GM11168 (cell line): ENCODE results near the gene SYNPO.

Source experiments
- in situ Hi-C: fragments of 300-500 bp; cut with MboI; formaldehyde crosslinking; loops from one replicate; pipeline ENCODE4 v1.12.0; 2022; ENCODE audit warnings: low sequenced_read_pairs; ENCODE audit not compliant: unreplicated experiment

The SYNPO gene

DNA sequence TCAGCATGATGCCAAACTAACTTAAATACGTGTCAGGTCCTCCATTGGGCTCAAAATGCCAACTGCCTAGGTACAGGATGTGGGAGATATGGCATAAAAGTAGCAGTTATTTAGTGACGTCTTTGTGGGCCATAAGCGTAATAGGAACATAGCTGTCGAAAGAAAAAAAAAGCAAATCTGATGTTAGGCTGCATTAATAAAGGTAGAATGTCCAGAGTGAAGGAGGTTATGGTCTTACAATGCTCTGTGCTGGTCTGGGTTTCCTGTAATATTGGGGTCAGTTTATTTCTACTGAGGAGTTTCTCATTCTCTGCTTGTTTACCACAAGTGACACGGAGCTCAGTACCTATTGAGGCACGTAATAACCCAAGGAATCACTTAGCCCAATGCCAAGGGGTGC, 33.4 kb upstream of the SYNPO start:
- in situ Hi-C loops = no loop called here

DNA sequence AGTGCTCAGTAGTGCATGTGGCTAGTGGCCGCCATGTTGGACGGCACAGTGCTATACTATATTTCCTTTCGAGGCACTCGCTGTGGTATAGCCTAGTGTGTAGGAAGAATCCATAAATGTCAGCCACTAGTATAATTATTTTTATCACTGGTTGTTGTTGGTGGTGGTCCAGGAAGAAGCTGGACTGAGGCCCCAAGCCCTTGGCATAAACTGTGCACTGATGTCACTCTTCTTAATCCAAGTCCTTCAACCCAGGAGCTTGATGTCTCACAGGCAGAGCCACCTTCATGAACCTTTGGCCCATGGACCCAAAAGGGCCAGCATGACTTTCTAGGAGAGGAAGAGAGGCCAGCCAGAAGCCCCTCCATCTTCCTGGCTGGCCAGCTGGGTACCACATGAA, 32.5 kb upstream of the SYNPO start:
- in situ Hi-C loops = no loop called here

DNA sequence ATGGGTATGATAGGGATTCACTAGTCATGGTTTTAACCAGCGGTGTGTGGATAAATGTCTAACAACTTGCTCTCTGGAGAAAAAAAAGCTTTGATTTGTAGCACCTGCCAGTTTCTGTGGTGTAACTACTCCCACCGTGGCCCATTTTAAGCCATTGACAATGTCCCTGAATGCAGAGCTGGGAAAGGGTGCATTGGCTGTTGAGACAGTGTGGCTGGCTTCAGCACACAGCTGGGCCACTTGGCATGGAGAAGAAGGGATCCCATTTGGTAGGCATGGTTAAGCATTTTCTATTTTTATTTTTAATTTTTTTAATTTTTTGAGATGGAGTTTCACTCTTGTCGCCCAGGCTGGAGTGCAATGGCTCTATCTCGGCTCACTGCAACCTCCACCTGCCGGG, 31.5 kb upstream of the SYNPO start:
- in situ Hi-C loops = no loop called here

DNA sequence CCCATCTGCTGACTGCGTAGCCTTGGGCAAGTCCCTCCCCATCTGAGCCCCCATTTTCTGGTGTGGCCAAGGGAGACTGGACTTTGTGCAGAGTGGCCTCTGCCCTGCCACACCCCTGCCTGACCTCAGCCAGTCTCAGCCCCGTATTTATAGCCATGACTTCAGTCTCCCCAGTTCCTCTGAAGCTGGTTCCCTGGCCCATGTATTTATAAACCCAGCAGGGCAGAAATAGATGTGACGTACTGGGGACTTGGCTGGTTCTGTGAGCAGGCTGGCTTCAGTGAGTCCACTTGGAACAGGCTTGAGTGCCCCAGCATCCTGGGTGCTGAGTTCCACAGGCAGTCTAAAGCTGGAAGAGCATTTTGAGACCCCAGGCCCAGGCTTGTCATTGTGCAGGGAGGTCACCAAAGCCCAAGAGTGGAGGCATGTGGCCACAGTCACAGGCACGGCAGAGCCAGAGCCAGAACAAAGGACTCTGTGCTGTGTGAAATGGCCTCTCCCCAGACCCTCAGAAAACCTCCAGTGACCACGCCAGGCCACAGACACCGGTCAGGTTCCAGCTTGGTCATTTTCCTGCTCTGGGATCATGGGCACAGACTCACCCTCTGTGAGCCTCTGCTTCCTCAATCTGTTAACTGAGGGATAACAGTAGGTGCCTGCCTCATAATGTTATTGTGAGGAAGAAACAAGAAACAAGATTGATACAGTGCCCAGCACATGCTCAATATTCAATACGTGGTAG, 30.4 kb upstream of the SYNPO start:
- in situ Hi-C loops = no loop called here

DNA sequence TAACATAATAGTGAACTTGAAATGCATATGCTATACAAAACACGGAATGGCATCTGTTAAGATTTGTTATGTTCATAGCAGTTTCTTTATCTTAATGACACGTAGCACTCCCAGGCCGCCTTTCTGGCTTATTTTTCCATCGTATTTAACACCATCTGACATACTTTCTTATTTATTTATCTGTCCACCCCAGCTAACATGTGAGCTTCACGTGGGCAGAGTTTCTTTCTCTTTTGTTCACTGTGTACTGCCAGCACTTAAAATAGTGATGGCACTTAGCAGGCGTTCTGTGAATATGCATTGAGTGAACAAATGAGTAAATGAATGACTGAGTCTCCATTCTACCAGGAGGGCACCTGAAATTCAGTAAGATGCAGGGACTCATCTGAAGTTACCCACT, 29.4 kb upstream of the SYNPO start:
- in situ Hi-C loops = no loop called here

DNA sequence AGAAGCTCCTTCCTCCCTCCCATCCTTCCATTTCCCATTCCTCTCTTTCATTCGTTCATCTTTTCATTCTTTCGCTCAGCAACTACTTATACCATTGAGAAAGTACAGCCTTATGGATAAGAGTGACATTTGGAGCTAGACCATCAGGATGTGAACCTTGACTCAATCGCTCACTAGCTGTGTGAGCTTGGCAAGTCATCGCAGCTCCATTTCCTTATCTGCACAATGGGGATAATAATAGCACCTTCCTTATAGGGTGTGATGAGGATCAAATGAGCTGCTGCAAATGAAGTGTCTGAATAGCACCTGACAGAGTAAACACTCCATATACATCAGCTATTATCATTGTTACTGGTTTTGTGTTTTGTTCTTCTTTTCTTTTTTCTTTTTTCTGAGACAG, 28.1 kb upstream of the SYNPO start:
- in situ Hi-C loops = no loop called here

DNA sequence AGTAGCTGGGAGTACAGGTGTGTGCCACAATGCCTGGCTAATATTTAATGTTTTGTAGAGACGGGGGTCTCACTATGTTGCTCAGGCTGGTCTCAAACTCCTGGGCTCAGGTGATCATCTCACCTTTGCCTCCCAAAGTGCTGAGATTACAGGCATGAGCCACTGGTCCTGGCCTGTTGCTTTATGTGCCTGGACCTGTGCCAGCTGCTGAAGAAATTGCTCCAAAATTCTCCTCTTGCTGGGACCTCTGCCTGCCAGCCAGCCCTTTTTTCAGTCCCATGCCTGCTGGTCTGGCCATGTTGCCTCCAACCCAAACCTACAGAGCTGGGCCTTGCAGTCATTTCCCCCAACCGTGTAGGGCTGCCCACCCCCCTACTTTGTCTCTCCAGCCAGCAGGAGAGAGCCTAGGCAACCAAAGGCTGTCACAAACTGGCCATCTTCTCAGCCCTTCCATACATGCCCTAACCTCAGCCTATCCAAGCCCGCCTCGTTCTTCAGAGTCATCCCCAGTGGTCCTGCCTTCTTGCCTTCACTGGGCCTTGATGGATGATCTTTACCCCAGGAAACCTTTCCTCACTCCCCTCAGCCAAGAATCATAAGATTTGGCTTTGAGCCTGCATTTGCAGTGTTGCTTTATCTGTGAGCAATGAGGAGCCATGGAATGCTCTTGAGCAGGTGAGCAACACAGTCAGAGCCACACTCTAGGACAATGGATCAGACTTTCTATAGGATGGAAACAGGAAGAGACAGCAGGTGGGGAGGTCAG, 27.4 kb upstream of the SYNPO start:
- in situ Hi-C loops = no loop called here

DNA sequence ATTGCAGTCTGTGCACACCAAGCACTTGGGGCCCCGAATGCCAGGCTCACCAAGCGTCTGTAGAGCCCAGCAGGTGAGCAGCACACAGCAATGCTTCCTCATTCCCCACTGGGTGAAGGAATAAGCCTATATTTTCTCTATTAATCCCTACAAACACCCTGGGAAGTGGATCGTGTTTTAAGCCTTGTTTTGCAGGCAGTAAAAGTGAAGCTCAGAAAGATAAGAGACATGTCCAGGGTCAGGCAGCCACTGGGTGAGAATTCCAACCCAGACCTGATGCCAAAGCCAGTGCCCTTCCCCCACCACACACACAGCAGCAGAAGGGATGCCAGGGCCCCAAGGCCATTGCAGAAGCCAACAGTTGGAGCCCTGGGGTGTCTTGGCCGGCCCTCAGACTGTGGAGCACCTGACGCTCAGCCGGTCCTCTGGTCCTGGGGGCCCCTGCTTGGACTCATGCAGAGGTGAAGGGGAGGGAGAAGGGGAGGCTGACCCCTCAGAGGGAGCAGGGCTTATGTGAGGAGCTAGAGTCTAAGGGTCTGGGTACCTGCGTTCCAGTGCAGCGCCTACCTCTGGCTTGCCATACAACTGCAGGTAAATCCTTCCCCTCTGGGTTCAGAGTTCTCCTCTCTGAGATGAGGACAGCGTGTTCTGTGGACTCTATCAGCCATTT, 26.3 kb upstream of the SYNPO start:
- in situ Hi-C loops = no loop called here

DNA sequence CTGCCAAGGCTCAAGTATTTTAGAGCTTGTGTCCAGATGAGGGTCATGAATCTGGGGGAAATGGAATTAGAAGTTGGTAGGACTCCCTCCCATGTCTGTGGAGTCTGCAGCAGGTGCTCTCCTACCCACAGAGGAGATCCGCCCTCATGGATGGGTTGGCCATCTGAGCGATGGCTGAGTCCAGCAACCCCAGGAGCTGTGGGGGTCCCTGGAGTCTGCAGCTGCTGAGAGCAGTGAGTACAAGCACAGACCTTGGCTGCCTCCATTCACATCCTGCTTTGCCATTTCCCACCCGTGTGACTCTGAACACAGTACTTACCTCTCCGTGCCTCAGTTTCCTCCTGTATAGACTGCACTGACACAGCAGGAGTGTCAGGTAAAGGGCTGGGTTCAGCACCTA, 25.8 kb upstream of the SYNPO start:
- in situ Hi-C loops = no loop called here

DNA sequence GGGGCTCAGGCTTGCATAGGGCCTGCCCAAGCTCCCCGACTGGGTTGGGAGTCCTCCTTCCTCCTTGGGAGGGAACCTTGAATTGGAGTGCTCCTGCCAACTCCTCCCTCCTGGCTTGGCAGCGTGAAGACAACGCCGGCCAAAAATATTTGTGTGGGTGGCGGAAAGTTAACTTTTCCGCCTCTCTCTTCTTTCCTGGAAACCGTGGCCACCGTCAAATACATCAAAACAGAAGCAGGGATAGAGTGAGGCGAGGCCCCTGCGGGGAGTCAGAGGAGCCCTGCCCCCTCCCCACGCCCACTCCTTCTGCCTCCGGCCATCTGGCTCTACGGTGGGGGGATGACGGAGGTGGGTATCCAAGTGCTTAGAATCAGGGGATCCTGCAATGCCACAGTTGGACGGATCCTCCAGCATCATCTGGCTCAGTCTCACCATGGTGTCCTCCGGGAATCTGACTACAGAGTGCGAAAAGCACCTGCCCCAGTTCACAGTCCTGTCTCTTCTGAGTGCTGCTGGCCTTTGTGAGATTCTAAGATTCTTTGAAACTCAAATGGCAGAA, 25.2 kb upstream of the SYNPO start:
- in situ Hi-C loops = no loop called here

DNA sequence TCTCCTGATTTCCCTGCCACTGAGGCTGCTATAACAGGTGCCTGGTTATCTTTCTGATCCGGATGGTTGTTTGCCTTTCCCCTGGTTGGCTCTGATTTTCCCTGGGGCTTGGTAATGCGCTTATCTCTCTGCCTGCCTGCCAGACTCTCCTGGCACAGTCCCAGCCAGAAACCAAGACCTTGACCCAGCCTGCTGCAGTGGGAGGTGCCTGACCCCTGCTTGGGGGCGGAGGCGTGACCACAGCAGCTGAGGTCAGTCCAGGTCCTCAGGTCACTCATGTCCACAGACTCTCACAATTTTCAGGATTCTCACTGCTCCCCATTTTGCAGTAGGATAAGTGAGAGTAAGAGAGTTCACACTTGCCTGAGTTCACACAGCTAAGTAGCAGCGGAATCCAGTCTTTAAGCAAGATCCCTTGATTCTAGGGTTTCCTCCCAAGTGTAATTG, 24.4 kb upstream of the SYNPO start:
- in situ Hi-C loops = no loop called here

DNA sequence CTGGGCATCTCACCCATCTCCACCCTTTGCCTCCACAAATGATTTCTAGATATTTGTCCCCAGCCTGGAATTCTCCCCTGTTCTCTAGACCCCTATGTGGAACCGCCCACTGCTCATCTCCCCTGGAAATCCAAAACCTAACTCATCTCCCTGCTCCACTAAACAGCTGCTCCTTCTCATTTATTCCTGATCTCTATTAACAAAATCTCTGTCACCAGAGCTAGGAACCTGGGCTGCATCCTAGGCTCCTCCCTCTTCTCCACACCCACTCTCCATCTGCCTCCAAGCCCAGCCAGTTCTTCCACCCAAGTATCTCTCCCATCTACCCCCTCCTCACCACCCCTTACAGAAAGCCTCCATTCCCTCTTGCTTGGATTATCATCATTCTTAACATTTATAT, 24.0 kb upstream of the SYNPO start:
- in situ Hi-C loops = no loop called here

DNA sequence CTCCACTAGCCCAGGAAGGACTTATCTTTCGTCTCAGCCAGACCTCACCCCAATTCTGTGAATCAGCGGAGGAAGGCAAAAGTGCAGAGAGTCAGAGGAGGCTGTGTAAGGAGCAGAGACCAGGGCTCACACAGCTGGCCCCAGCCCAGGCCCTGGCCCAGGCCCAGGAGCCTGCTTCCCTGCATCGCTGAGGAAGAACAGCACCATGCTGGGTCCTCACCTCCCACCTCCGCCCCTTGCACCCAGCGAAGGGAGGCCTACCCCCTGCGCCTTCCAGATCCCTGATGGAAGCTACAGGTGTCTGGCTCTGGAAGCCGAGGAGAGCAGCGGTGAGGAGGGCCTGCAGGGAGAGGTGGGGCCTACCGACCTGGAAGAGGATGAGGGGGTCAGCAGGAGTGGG, 22.3 kb upstream of the SYNPO start:
- in situ Hi-C loops = no loop called here

DNA sequence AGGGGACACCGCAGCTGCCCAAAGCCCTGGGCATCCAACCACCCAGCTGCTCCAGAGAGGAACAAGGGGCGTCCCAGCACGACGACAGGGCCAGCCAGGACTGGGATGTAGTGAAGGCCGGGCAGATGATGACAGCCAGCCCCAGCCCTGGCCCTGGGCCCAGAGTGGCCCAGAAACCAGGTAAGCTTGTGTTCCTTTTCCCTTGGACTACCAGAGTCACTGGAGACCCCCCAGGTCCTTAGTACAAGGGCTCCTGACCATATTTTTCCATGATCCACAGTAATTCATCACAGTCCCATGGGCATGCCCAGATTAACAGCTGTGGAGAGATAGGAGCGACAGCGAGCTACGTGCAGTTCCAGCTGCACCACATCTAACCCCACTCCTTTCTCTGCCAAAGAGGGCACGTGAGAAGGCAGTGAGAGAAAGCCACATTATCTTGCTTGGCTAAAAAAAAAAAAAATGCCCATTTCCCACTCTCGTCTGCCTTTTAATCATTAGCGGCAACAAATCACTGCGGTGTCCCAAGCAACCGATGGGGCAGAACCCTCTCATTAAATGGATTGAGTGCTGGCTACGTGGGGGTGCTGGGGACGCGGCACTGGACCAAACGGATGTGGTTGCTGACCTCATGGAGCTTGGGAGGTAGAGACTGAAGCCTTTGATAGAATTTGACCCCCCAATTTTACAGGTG, 21.7 kb upstream of the SYNPO start:
- in situ Hi-C loops = no loop called here

DNA sequence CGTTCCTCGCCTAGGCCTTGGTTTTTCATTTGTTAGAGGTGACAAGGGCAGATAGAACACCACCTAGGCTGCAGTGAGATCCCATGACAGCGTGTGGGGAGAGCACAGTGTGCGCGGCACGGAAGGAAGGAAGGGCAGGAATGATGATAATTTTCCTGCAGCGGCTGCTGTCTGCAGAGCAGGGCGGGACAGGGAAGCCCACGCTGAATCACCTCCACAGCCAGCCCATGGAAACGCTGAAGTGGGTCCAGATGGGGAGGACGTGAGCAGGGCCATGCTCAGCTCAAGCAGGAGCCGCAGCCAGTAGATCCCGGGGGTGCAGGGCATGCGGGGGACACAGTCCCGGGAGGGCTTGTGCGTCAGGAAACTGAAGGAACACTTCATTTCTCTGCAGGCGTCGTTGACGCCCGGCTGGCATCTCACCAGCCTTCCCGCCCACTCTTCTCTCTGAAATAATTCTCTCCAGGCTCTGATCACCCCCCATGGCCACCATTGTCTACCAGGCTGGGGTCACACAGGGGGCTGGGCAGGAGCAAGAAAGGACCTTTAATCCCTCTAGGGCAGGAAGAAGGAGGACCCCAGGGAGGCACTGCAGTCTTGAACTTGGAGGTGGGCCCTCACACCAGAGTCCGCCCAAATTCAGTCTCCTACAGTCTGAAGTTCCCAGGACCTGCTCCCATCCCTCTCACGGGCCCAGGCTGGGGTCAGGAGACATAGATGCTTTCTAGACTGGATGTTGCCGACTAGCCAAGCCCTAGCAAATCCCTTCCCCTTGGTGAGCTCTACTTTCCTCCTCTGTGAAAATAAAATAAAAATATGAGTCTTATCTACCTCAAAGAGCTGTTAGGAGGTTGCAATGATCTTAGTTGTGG, 20.9 kb upstream of the SYNPO start:
- in situ Hi-C loops = no loop called here

DNA sequence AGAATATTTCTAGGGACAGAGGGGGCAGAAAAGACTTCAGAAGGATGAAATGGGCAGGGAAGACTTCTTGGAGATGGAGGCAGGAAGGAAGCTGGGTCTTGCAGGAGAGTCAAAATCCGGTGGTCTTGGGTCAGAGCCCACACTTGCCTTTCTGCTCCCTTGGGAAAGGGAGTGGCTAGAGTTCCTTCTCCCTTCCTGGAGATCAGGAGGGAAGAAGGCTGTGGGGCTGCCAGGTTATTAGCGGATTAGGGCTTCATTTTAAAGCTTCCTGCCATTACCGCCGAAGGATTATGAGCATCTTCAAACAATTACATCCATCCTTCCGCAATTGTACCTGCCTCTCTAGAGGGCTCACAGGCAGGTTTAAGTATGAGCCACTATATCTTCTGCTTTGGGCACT, 19.2 kb upstream of the SYNPO start:
- in situ Hi-C loops = no loop called here

DNA sequence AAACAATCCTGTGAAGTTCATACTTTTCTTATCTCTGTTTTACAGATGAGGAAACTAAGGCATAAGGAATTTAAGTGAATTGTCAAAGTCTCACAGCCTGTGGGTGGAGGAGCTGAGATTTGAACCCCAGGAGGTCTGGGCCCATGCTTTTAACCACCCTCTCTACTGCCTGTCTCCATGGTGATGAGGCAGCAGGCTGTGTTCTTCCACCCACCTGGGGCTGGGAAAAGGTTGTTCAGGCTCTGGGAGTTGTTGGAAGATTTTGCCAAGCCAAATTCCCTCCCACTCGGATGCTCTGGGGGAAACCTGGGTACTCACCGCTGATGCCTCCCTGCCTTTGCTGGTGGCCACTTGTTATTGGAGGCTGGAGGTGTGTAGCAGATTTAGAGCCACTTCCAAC, 18.3 kb upstream of the SYNPO start:
- in situ Hi-C loops = no loop called here

DNA sequence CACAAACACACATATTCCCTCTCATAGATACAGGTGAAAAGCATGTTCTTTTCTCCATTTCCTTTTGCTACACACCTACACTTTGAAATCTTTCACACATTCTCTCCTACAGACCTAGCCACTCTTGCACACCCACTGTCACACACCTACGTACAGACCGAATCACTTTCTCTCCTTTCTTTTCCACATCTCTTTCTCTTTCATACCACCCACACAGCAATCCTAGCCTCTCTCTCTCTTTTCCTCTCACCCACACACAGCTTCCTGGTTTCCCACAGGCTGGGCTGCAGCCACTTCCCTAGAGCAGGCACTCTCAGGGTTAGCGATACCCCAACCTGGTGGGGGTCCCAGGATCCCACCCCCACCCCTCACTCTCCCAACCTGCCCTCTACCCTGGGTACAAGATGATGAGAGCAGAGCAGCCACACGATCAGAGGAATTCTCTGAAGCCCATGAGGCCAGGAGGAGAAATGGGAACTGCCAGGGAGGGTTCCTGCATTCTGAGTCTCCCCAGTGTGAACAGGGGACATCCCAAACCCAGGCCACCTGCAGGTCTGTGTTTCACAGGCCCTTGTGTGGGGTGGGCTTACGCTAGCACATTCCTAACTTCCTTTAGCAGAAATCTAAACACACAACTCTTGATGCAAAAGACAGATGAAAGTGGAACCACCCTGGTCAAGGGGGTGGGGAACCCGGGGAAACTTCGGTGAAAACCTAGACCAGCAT, 17.1 kb upstream of the SYNPO start:
- in situ Hi-C loops = no loop called here

DNA sequence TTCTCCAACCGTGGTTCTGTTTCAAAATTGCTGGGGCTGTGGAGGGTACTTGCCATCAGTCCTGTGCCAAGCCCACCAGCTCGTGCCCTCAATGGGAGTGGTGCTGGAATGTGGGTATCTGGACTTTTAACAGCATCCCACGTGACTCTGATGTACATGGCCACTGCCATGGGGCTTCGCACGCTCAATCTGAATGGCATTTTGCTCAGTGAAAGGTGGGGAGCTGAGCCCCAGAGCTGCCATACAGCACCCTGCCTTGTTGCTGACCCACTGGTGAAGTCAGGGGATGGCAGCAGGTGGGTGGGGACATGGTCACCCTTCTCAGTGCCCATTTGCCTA, 16.6 kb upstream of the SYNPO start:
- in situ Hi-C loops = no loop called here
